D341Med (cell line): ENCODE measurements around the gene IL3.

Experiments used
- DNase-seq: peaks from one replicate; pipeline ENCODE4 v3.0.0; 2012; ENCODE audit warnings: low spot score

Gene IL3

GRCh38 chr5:132073231-132074013, 13.0 kb downstream of the IL3 start, which contains the start of gene CSF2:
Gene CSF2 (plus strand): TSS chr5:132073789. CDS start chr5:132073824, 35 bp downstream.
- DNase-seq: no peak

DNA sequence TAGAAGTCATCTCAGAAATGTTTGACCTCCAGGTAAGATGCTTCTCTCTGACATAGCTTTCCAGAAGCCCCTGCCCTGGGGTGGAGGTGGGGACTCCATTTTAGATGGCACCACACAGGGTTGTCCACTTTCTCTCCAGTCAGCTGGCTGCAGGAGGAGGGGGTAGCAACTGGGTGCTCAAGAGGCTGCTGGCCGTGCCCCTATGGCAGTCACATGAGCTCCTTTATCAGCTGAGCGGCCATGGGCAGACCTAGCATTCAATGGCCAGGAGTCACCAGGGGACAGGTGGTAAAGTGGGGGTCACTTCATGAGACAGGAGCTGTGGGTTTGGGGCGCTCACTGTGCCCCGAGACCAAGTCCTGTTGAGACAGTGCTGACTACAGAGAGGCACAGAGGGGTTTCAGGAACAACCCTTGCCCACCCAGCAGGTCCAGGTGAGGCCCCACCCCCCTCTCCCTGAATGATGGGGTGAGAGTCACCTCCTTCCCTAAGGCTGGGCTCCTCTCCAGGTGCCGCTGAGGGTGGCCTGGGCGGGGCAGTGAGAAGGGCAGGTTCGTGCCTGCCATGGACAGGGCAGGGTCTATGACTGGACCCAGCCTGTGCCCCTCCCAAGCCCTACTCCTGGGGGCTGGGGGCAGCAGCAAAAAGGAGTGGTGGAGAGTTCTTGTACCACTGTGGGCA, 13.8 kb downstream of the IL3 start:
- DNase-seq: no peak

GRCh38 chr5:132074772-132075718, 14.6 kb downstream of the IL3 start:
- DNase-seq: no peak

GRCh38 chr5:132075719-132076077, 15.2 kb downstream of the IL3 start:
- no peak for DNase-seq

GRCh38 chr5:132076202-132076830, 15.9 kb downstream of the IL3 start:
- DNase-seq: no peak

DNA sequence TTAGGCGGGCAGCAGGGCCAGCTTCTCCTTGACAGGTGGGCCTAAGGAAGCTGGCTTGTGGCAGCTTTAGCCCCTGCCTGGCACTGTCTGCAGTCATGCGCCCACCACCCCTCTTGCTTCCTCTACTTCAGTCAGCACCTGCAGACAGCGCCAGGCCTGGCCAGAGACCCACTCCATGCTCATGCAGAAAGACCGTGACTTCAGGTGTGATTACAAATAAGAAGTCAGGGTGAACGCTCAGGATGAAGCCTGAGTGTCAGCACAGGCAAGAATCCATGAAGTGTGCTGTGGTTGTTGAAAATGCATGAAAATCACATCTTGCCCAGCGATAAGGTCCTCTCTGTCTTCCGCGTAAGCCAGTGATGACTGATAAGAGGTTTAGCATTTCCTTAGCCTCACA, 16.5 kb downstream of the IL3 start:
- DNase-seq: no peak

GRCh38 chr5:132079081-132079480, 18.6 kb downstream of the IL3 start:
- DNase-seq: no peak

- no peak for DNase-seq
Observed at GRCh38 chr5:132079619-132080018, 19.2 kb downstream of the IL3 start.

DNA sequence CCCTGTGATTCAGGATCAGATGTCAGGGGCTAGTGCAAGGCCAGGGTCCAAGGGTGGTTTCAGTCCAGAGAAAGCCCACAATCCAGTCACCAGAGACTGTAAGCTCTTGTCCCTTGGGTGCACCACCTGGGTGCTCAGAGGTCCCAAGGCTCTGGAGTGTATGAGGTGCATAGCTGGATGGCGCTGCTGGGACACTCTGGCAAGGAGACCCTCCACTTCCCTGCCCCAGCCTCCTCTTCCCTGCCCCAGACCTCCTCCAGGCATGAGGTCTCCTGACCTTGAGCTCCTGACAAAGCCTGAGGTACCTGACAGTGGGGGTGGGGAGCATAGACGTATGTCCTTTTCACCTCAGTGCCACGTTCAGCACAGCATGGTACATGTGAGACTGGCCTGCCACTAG, 20.1 kb downstream of the IL3 start:
- no peak for DNase-seq

- DNase-seq: no peak
Observed at GRCh38 chr5:132081458-132081857, 21.0 kb downstream of the IL3 start.

DNA sequence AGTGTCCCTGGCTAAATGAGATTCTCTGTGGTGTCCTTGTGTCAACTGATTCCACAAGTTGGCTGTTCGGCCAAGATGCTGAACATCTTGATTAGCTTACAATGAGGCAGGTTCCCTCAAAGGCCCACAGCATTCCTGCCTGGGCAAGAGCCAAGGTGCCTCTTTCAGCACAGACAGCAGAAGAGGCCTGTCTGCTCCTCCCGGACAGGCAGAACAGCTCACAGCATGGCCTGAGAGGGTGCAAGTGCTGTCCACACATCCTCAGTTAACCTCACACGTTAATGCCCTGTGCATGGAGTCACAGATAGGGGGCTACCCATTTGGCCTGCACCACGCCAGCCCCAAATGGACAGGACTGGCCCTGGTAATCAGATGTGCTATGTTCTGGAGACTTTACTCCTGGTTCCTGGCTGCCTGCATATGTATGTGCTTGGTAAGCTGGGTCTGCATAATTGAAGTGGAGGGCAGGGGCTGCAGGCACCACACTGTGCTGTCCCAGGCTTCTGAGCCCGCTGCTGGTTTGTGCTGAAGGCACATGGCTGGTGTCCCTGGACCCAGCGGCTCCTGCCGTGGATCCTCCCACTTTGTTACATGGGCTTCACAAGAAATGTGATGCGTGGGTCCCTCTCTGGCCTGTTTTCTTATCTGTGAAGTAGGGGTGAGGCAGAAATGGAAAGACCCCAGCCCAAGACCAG, 22.0 kb downstream of the IL3 start:
- DNase-seq: no peak

GRCh38 chr5:132083071-132083678, 22.7 kb downstream of the IL3 start:
- no peak for DNase-seq

DNA sequence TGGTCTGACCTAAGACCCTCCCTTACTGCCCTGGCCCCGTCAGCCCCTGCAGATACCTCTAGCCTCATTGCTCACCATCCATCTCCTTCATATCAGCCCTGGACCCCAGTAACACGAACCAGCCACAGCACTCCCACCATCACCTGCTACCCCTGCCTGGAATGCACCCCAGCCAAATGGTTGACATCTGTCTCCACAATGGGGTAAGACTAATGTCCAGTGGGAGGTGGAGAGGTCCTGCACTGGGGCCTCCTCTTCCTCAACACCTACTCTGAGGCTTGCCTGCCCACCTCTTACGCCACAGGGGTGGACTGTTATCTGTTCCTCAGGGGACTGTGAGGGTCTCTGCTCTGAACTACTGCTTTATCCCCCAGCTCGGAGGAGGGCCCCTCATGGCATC, 25.2 kb downstream of the IL3 start:
- no peak for DNase-seq

DNA sequence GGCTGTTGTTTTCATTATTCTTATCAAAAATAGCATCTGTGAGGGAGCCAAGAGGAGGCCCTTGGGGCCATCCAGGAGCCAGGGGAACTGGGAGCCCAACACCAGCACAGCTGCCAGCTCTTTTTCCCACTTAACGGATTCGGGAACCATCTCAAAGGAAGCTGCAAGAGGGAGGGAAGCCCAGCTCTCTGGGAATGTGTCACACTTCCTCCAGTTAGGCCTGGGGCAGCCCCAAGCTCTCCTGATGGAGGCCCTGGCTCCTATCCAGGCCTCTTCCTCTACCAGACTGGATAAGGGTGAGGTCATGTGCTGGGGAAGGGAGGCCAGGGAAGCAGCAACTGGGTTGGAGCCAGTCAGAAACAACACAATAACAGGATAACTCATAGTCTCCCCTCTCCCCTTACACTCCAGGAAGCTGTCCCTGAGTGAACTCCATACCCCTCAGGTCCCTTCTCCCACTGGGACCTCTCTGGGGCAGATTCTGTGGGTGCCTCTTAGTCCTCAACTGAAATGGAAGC, 25.9 kb downstream of the IL3 start:
- no peak for DNase-seq

DNA sequence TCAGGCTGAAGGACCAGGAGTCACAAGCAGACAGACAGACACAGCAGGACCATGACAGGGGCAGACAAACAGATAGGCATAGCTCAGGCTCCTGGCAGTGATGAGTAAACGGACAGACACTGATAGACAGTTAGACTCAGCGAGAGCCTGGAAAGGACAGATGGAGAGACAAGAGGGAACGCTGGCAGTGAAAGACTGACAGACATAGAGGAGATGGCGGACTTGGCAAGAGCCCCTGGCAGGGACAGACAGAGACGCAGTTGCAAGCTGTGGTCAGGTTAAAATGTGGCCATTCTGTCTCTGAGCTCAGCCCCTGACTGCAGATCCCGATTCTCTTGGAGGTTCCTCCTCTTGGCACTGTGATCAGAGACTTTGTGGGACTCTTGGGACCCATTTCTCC, 26.7 kb downstream of the IL3 start:
- no peak for DNase-seq

DNA sequence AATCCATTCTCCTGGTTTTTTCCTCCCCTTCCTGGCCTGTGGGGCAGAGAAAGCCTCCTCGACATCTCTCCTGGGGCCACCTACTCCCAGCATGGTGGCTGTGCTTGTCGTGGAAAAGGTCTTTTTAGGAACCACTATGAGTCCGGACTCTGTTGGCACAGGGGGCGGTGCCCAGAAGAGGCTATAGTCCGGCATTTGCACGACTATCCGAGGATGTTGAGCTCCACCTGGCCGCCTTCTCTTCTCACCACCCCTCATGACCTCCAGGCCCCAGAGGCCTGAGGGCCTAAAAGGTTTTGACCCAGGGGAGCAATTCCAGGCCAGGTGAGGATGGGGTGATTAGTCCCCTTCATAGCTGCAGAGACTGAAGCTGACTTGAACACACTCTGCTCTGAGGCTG, 27.2 kb downstream of the IL3 start:
- no peak for DNase-seq

DNA sequence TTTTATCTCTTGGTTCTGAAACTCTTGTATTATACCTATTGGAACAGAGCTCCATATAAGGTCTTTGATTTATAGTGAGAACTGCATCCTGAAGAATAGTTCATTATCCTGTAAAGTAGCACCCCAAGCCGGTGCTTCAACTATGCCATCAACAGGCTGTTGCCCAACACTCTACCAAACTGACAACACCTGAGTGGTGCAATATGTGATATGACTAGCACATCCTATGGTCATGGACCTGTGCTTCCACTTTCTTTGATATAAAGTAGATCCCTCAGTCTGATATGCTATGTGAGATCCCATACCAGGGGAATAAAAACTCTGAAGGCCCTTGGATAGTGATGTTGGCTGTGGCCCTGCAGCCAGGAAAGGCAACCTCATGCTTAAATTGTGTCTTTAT, 28.9 kb downstream of the IL3 start:
- no peak for DNase-seq

GRCh38 chr5:132090107-132090506, 29.7 kb downstream of the IL3 start:
- DNase-seq: no peak

DNA sequence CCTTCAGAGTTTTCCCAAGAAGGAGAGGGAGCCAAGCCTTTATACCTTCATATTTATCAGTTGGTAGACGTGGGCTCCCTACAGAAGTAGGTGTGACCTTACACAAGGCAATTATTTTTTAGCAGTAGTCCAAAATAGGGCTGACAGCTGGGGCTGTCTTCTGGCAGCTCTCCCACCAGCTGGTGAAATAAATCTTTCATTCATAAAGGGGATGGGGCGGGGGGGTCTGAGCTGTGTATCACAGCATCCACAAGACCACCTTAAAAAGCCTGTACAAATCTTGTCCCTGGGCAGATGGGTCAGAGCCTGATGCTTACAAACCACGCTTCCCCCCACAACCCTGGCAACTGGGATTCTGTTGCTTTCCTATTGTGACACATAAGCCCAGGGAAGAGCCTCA, 32.8 kb downstream of the IL3 start:
- DNase-seq: no peak

GRCh38 chr5:132094393-132095076, 34.1 kb downstream of the IL3 start:
- DNase-seq: no peak
